ENCODE data around the gene OR8I2.

The OR8I2 gene

DNA sequence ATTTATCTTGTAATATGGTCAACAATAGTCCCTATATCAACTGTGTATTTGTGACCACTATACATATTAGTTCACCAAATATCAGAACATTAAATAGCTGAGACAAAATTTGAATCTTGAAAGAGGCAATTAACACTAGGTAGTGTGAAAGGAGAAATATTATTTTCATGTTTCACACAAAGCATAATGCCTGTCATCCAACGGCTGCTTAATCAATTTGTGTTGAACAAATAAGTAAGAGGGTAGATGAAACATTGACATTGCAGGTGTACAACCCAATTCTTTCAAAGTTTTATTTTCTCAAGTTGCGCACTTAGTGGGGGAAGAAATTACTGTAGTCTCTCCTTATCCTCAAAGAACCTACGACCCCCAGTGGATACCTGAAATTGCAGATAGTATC, 3.4 kb upstream of the OR8I2 start (continued):
- no peak for TF ChIP-seq ZNF274 (IDR thresholded peaks at IDR 0.05; ENCODE audit: low read length)
- TF ChIP-seq ZNF274 (tag by site-specific recombination; IDR thresholded peaks at IDR 0.05; ENCODE audit: borderline replicate concordance) = no peak
- TF ChIP-seq ZNF19 (tag by site-specific recombination; IDR thresholded peaks at IDR 0.05; ENCODE audit: low read depth) = no peak

- Histone ChIP-seq H3K4me3 (ENCODE audit: low read depth, low read length) (no peak within 1 kb of the TSS), H3K4me1 (ENCODE audit: control insufficient read depth, insufficient read depth, low read length) (no peaks in the 10 kb centered on the region), H3K27ac (ENCODE audit: extremely low read depth, low read depth, low read length) (no peak within 1 kb of the TSS), H3K36me3 (ENCODE audit: control insufficient read depth in 2 of 2, insufficient read depth in 1 of 2, low read length in 2 of 2) (no peaks in the 10 kb centered on the region), H3K9me3 (ENCODE audit: control insufficient read depth, insufficient read depth, low read depth, low read length) (no peaks in the 10 kb centered on the region)
- CTCF ChIA-PET = no interaction called here
- TF ChIP-seq GLI2 (tag by site-specific recombination; IDR thresholded peaks at IDR 0.05; ENCODE audit: borderline replicate concordance, low read depth) (no peak), ZNF26 (tag by site-specific recombination; IDR thresholded peaks at IDR 0.05) (no peak)
- TF ChIP-seq, protein P1, sequence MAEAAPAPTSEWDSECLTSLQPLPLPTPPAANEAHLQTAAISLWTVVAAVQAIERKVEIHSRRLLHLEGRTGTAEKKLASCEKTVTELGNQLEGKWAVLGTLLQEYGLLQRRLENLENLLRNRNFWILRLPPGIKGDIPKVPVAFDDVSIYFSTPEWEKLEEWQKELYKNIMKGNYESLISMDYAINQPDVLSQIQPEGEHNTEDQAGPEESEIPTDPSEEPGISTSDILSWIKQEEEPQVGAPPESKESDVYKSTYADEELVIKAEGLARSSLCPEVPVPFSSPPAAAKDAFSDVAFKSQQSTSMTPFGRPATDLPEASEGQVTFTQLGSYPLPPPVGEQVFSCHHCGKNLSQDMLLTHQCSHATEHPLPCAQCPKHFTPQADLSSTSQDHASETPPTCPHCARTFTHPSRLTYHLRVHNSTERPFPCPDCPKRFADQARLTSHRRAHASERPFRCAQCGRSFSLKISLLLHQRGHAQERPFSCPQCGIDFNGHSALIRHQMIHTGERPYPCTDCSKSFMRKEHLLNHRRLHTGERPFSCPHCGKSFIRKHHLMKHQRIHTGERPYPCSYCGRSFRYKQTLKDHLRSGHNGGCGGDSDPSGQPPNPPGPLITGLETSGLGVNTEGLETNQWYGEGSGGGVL (tag by site-specific recombination; IDR thresholded peaks at IDR 0.05) = no peak
- POLR2A ChIA-PET = no interaction called here
Observed at GRCh38 chr11:56103210-56103737, 10.2 kb downstream of the OR8I2 start, which contains the start of gene OR8H2. OR8H2 (plus strand) TSS chr11:56103687; CDS start chr11:56105043, 1,356 bp downstream.

DNA sequence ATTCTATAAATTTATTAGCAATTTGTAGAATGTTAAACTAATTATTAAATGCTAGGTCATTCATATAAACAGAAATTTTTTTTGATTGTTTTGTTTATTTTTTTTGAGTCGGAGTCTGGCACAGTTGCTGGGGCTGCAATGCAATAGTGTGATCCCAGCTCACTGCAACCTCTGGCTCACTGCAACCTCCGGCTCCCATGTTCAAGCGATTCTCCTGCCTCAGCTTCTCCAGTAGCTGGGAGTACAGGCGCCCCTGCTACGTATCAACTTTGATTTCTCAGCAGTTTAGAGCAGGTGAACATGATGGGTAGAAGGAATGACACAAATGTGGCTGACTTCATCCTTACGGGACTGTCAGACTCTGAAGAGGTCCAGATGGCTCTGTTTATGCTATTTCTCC, 29.0 kb downstream of the OR8I2 start, which contains the start of gene OR8H3:
Gene OR8H3, plus strand, starts transcription at position 301 of the 400 bp plus-strand sequence. Its CDS starts 0 bp downstream, at position 301.
- Histone ChIP-seq H3K4me3 (ENCODE audit: low read depth, low read length) (no peak within 1 kb of the TSS), H3K9me3 (ENCODE audit: control insufficient read depth, insufficient read depth, low read depth, low read length) (no peaks in the 10 kb centered on the region), H3K27ac (ENCODE audit: extremely low read depth, low read depth, low read length) (no peak within 1 kb of the TSS), H3K4me1 (ENCODE audit: control insufficient read depth, insufficient read depth, low read length) (no peaks in the 10 kb centered on the region), H3K36me3 (ENCODE audit: control insufficient read depth in 2 of 2, insufficient read depth in 1 of 2, low read length in 2 of 2) (no peaks in the 10 kb centered on the region)
- TF ChIP-seq ZNF311 (tag by site-specific recombination; IDR thresholded peaks at IDR 0.05; ENCODE audit: borderline replicate concordance) = no peak
- no peak for TF ChIP-seq ZNF501 (tag by site-specific recombination; IDR thresholded peaks at IDR 0.05)
- TF ChIP-seq ZNF747 (tag by site-specific recombination; IDR thresholded peaks at IDR 0.05) = no peak
- no peak for TF ChIP-seq TRIM28 (IDR thresholded peaks at IDR 0.05; ENCODE audit: borderline replicate concordance, low read length)
- TF ChIP-seq, protein P2, sequence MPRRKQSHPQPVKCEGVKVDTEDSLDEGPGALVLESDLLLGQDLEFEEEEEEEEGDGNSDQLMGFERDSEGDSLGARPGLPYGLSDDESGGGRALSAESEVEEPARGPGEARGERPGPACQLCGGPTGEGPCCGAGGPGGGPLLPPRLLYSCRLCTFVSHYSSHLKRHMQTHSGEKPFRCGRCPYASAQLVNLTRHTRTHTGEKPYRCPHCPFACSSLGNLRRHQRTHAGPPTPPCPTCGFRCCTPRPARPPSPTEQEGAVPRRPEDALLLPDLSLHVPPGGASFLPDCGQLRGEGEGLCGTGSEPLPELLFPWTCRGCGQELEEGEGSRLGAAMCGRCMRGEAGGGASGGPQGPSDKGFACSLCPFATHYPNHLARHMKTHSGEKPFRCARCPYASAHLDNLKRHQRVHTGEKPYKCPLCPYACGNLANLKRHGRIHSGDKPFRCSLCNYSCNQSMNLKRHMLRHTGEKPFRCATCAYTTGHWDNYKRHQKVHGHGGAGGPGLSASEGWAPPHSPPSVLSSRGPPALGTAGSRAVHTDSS (tag by site-specific recombination; IDR thresholded peaks at IDR 0.05) = no peak
- TF ChIP-seq ZNF658 (tag by site-specific recombination; IDR thresholded peaks at IDR 0.05) = no peak
- no peak for TF ChIP-seq ZNF621 (tag by site-specific recombination; IDR thresholded peaks at IDR 0.05)
- no peak for TF ChIP-seq ZNF121 (tag by site-specific recombination; IDR thresholded peaks at IDR 0.05)
- no peak for TF ChIP-seq ZNF292 (tag by site-specific recombination; IDR thresholded peaks at IDR 0.05; ENCODE audit: borderline replicate concordance, low read depth)
- CTCF ChIA-PET = no interaction called here
- POLR2A ChIA-PET = no interaction called here

DNA sequence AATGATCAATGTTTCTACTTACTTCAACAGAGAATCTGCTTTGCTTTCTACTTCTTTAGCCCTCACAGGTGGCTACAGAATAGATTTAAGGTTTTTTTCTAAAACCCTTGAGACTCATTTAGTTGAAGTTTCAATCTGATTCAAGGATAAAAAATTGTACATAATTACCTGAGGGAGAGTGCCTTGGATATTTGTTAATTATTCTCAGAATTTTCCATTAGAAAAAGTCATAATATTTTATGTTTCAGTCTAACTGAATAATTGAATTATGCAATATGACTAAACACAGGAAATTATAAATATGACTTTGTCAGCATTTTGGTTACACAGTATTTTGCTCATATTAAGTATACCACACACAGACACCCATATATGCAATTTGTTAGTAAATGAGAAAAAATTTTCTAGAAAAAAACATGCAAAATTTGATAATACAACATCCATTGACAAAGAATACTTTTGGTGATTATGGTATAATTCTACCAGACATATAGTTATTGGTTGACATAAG, 47.1 kb downstream of the OR8I2 start, which contains the start of gene OR8J3:
Gene OR8J3, minus strand, starts transcription at position 51 of the 511 bp plus-strand sequence. CDS start 2,483 bp downstream, outside the sequence.
- H3K36me3 ChIP-seq (ENCODE audit: control insufficient read depth in 2 of 2, insufficient read depth in 1 of 2, low read length in 2 of 2) = no peaks in the 10 kb centered on the region
- ChIA-PET CTCF (no interaction called here), POLR2A (no interaction called here)
- no peaks in the 10 kb centered on the region for H3K9me3 ChIP-seq (ENCODE audit: control insufficient read depth, insufficient read depth, low read depth, low read length)
- no peaks in the 10 kb centered on the region for H3K4me1 ChIP-seq (ENCODE audit: control insufficient read depth, insufficient read depth, low read length)
- H3K27ac ChIP-seq (ENCODE audit: extremely low read depth, low read depth, low read length) = no peak within 1 kb of the TSS
- no peak within 1 kb of the TSS for H3K4me3 ChIP-seq (ENCODE audit: low read depth, low read length)
- no peak for TF ChIP-seq HIC1 (tag by site-specific recombination; IDR thresholded peaks at IDR 0.05)
- TF ChIP-seq ZNF324 (tag by site-specific recombination; IDR thresholded peaks at IDR 0.05) = no peak
- no peak for TF ChIP-seq ZNF23 (tag by site-specific recombination; IDR thresholded peaks at IDR 0.05; ENCODE audit: borderline replicate concordance)
- TF ChIP-seq ZNF341 (tag by site-specific recombination; IDR thresholded peaks at IDR 0.05; ENCODE audit: low read depth) = no peak
- no peak for TF ChIP-seq ZNF501 (tag by site-specific recombination; IDR thresholded peaks at IDR 0.05)
- no peak for TF ChIP-seq ZNF37A (tag by site-specific recombination; IDR thresholded peaks at IDR 0.05)

All from HEK293 (cell line).